ENCODE measurements around the gene MTHFD2.

Gene MTHFD2

GRCh38 chr2:74249406-74250122 is 51.1 kb downstream of the MTHFD2 start:
- no peaks in the 10 kb centered on the region for H3F3A ChIP-seq (ENCODE audit: insufficient read depth, low read length)
- no peaks in the 10 kb centered on the region for H4K20me1 ChIP-seq (ENCODE audit: insufficient read depth, low read length)
- no peaks in the 10 kb centered on the region for H3K36me3 ChIP-seq (ENCODE audit: insufficient read depth, low read length)
- no peak overlapping the region for H2AFZ ChIP-seq (ENCODE audit: low read length)
- H3K4me1 ChIP-seq (ENCODE audit: insufficient read depth, low read length, severe bottlenecking) = no peaks in the 10 kb centered on the region
- no peak overlapping the region for H3K27ac ChIP-seq (ENCODE audit: low read depth, low read length, poor library complexity, severe bottlenecking)
- no peak overlapping the region for H3K9ac ChIP-seq (ENCODE audit: low read length)
- H3K9me2 ChIP-seq (ENCODE audit: low read depth, low read length) = no peaks in the 10 kb centered on the region
- no peak overlapping the region for H3K4me2 ChIP-seq (ENCODE audit: low read length)
- no peaks in the 10 kb centered on the region for H3K79me2 ChIP-seq (ENCODE audit: insufficient read depth, low read length)
- no peak overlapping the region for H3K4me3 ChIP-seq (ENCODE audit: low read depth, low read length, poor library complexity, severe bottlenecking)
- TF ChIP-seq, protein P1, sequence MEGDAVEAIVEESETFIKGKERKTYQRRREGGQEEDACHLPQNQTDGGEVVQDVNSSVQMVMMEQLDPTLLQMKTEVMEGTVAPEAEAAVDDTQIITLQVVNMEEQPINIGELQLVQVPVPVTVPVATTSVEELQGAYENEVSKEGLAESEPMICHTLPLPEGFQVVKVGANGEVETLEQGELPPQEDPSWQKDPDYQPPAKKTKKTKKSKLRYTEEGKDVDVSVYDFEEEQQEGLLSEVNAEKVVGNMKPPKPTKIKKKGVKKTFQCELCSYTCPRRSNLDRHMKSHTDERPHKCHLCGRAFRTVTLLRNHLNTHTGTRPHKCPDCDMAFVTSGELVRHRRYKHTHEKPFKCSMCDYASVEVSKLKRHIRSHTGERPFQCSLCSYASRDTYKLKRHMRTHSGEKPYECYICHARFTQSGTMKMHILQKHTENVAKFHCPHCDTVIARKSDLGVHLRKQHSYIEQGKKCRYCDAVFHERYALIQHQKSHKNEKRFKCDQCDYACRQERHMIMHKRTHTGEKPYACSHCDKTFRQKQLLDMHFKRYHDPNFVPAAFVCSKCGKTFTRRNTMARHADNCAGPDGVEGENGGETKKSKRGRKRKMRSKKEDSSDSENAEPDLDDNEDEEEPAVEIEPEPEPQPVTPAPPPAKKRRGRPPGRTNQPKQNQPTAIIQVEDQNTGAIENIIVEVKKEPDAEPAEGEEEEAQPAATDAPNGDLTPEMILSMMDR (IDR thresholded peaks at IDR 0.05; ENCODE audit: low read length) = no peak
- no peak for TF ChIP-seq EZH2 (IDR thresholded peaks at IDR 0.05; ENCODE audit: borderline replicate concordance, low read length)
- H3K9me3 ChIP-seq (ENCODE audit: low read length) = no peaks in the 10 kb centered on the region
- peaks cover 10% of the 10 kb centered on the region for H3K27me3 ChIP-seq (ENCODE audit: insufficient read depth, low read length)

DNA sequence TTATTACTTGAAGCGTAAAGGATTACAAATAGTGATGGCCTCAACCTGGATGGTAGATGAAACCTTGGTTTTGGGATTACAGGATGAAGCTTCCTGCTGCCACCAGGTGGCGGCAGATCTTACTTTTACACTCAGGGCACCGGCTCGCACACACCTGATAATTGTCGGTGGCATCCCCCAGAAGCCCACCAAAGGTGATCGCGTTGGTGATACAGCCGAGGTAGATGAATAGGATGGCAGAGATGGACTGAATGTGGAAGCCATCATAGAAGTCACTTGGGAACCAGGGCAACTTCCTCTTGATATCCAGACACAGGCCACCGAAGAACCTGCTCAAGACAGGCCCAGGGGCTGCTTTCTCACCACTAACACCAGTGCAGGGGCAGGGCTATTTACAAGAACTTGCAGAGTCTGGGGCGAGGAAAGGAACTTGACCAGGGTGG is 51.8 kb downstream of the MTHFD2 start:
- Histone ChIP-seq H3K4me1 (ENCODE audit: insufficient read depth, low read length, severe bottlenecking) (no peaks in the 10 kb centered on the region), H3K9ac (ENCODE audit: low read length) (no peak overlapping the region), H4K20me1 (ENCODE audit: insufficient read depth, low read length) (no peaks in the 10 kb centered on the region), H3K27ac (ENCODE audit: low read depth, low read length, poor library complexity, severe bottlenecking) (no peak overlapping the region), H3F3A (ENCODE audit: insufficient read depth, low read length) (no peaks in the 10 kb centered on the region), H3K4me2 (ENCODE audit: low read length) (no peak overlapping the region), H3K4me3 (ENCODE audit: low read depth, low read length, poor library complexity, severe bottlenecking) (no peak overlapping the region), H3K9me3 (ENCODE audit: low read length) (no peaks in the 10 kb centered on the region), H3K9me2 (ENCODE audit: low read depth, low read length) (no peaks in the 10 kb centered on the region), H3K79me2 (ENCODE audit: insufficient read depth, low read length) (no peaks in the 10 kb centered on the region), H3K36me3 (ENCODE audit: insufficient read depth, low read length) (no peaks in the 10 kb centered on the region), H2AFZ (ENCODE audit: low read length) (no peak overlapping the region), H3K27me3 (ENCODE audit: insufficient read depth, low read length) (peaks cover 10% of the 10 kb centered on the region)
- TF ChIP-seq EZH2 (IDR thresholded peaks at IDR 0.05; ENCODE audit: borderline replicate concordance, low read length) = no peak
- TF ChIP-seq, protein P1 (IDR thresholded peaks at IDR 0.05; ENCODE audit: low read length) = peak; percentile 83

DNA sequence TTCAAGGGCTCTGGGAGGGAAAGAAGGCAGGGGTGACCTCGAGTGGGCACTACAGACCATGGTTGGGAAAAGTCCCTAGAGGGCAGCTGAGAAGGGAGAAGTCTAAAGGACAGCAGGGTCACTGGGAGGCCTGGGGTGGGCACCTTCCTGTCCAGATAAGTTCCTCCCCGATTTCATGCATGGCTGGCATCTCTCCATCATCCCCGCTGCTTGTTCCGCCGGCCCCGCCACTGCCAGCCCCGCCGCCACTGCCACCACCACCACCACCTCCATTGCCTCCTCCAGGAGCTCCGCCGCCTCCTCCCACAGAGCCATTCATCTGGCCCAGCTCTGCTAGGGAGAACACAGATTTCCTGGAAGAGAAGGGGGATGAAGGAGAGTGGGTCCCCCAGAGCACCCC is 53.6 kb downstream of the MTHFD2 start:
- Histone ChIP-seq H3K27ac (ENCODE audit: low read depth, low read length, poor library complexity, severe bottlenecking) (no peak overlapping the region), H2AFZ (ENCODE audit: low read length) (no peak overlapping the region), H3K9me3 (ENCODE audit: low read length) (no peaks in the 10 kb centered on the region), H3F3A (ENCODE audit: insufficient read depth, low read length) (no peaks in the 10 kb centered on the region), H3K4me3 (ENCODE audit: low read depth, low read length, poor library complexity, severe bottlenecking) (no peak overlapping the region), H3K9ac (ENCODE audit: low read length) (no peak overlapping the region), H3K4me1 (ENCODE audit: insufficient read depth, low read length, severe bottlenecking) (no peaks in the 10 kb centered on the region), H3K27me3 (ENCODE audit: insufficient read depth, low read length) (0 out of 2 replicates have a peak, but pooled peaks cover 3% of the 10 kb centered on the region), H3K79me2 (ENCODE audit: insufficient read depth, low read length) (no peaks in the 10 kb centered on the region), H3K36me3 (ENCODE audit: insufficient read depth, low read length) (no peaks in the 10 kb centered on the region), H4K20me1 (ENCODE audit: insufficient read depth, low read length) (no peaks in the 10 kb centered on the region), H3K9me2 (ENCODE audit: low read depth, low read length) (no peaks in the 10 kb centered on the region), H3K4me2 (ENCODE audit: low read length) (no peak overlapping the region)
- TF ChIP-seq EZH2 (IDR thresholded peaks at IDR 0.05; ENCODE audit: borderline replicate concordance, low read length) = no peak
- TF ChIP-seq, protein P1 (IDR thresholded peaks at IDR 0.05; ENCODE audit: low read length) = no peak
